Glomerular visceral epithelial cell (primary cell): Measurements from ENCODE around the gene PCDH9.

Source experiments
- DNase-seq: peaks from one replicate; pipeline ENCODE4 v3.0.0-alpha.2; 2016; ENCODE audit errors: extremely low spot score

PCDH9 gene

GRCh38 chr13:66567899-66568612 is 662.1 kb downstream of the PCDH9 start:
- no peak for DNase-seq

- no peak for DNase-seq
Observed at GRCh38 chr13:66565279-66565678, 664.9 kb downstream of the PCDH9 start.

GRCh38 chr13:66563076-66563475 is 667.1 kb downstream of the PCDH9 start:
- no peak for DNase-seq

DNA sequence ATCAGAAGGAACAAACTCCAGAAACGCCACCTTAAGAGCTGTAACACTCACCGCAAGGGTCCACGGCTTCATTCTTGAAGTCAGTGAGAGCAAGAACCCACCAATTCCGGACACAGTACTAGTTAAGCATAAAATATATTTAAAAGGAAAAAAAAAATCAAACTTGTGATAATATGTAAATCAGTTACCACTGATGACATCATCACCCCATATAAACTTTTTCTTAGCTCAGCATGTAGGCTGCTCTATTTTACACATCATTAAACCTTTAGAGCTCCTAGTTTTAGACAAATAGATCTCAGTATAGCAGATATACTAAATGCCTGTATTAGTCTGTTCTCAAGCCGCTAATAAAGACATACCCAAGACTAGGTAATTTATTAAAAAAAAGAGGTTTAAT is 668.1 kb downstream of the PCDH9 start:
- no peak for DNase-seq

GRCh38 chr13:66560991-66561390 is 669.1 kb downstream of the PCDH9 start:
- DNase-seq: no peak

GRCh38 chr13:66560189-66560588 is 669.9 kb downstream of the PCDH9 start:
- DNase-seq: no peak

DNA sequence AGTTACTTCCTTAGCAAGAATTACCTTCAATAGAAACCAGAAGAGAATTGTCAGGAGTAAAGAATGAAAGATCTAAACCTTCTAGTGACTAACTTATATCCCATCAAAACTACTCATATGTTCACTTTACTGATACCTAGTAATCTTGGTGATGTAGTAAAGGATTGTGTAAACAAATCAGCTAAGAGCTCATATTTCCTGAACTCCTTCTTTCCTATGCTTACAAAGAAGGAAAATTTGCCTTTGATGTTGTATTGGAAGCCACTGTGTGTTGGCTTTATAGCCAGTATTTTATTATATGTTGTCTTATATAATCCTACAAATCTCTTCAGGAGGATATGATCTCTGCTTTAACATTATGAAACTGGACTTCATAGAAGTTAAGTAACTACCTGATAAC is 671.0 kb downstream of the PCDH9 start:
- no peak for DNase-seq

DNA sequence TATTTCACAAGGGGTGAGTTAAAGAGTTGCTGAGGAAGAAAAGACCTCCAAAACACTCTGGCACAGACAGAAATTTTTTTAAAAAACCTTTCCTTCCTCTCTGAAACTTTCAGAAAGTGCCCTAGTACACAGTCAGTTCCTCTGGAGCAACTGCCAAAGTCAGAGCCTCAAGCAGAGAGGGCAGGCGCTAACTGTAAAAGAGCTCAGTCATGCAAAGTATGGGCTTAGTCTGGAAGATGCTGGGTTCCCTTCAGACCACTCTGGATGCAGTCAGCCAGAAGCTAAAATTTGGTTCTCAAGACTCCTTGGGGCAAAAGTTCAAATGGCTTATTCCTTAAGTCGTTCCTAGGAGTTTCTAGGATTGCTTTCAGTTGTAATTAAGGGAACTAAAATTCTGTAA is 671.6 kb downstream of the PCDH9 start:
- DNase-seq: no peak

DNA sequence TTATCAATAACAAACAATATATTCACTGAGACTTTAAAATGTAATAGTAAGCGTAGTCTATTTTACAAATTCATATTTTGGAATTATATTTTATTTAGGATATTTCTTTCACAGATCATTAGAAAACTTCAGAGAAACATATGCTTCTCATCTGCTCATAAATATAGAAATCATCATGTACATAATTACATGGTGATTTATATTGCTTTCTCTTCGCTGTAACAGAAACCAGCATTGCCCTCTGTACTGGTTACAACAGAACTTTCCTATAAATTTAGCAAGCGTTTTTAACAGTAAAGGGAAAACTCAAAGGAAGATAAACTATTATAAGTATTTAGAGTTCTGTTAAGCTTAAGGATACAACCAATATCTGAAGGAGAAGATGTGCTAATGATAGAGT is 672.8 kb downstream of the PCDH9 start:
- DNase-seq: no peak

DNA sequence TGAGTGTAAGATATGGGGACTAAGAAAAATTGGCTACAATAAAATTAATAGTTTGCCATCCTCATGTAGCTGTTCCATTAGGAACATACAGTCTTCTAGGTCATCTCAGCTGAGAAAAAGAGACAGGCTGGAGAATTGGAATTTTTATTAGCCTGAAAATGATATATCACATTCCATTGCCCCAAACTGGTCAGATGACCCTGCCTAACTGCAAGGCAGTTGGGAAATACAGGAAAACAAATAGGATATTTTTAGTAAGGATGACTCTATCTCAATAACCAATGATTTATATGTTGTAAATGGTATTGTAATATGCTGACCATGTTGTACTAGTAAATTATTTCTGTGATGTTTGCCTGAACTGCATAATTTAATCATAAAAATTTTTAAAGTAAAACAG is 673.8 kb downstream of the PCDH9 start:
- DNase-seq: no peak

- DNase-seq: no peak
Observed at GRCh38 chr13:66553391-66553790, 676.7 kb downstream of the PCDH9 start.

- no peak for DNase-seq
Observed at GRCh38 chr13:66551128-66551527, 679.0 kb downstream of the PCDH9 start.

DNA sequence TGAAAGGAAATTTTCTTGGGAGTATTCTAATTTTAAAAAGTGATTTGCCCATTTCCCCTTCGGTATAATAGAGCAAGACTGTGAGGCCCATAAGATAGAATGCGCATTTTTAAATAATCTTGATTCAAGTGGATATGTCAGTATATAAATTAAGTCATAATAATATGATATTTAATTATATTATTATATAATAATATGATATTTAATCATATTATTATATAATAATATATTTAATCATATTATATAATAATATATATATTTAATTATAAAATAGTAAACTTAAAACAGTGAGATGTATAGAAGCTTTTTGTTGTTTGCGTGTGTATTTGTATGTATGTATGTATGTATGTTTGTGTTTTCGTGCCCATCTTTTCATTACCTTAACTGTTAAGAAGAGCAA is 682.5 kb downstream of the PCDH9 start:
- no peak for DNase-seq

DNA sequence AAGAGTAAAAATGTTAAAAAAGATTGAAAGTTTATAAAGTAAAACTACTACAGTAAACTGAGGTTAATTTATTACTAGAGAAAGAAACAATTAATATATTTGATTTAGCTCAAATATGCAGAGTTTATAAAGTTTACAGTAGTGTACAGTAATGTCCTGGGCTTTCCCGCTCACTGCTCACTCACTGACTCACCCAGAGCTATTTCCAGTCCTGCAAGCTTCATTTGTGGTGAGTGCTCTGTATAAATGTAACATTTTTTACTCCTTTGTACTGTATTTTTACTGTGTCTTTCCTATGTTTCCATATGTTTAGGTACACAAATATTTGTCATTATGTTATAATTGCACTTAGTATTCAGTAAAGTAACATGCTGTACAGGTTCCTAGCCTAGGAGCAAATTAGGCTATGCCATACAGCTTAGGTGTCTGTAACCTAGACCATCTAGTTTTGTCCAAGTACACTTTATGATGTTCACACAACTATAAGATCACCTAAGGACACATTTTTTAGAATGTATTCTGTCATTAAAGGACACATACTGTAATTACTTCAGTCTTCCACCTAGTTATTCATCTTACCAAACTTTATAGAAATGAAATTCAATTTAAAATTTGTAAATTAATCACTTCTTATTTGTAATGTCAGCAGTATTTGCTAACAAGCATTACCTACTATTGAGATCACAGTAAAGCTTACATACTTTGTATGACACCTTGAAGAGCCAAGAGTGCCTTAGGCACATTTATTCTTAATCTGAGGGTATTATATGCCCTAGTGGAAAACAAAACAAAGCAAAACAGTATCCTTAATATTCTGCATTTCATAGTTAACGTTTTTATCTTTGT is 683.4 kb downstream of the PCDH9 start:
- DNase-seq: peak; percentile 20

GRCh38 chr13:66543780-66544179 is 686.4 kb downstream of the PCDH9 start:
- no peak for DNase-seq

DNA sequence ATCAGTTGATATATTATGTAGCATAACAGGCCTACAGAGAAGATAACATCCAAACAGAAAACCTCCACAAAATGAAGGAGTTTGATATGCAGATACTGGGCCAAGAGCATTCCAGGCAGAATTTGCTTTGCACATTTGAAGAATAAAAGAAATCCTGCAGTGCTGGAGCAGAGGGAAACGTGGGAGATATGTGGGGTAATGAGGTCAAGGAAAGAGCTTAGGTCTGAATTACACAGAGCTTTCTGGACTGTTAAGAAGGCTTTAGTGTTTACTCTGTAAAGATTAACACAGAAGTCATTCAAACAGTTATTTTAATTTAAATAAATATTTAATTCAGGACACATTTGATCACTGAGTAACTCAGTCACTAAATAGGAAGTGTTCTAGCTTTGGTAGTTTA is 692.7 kb downstream of the PCDH9 start:
- DNase-seq: no peak

DNA sequence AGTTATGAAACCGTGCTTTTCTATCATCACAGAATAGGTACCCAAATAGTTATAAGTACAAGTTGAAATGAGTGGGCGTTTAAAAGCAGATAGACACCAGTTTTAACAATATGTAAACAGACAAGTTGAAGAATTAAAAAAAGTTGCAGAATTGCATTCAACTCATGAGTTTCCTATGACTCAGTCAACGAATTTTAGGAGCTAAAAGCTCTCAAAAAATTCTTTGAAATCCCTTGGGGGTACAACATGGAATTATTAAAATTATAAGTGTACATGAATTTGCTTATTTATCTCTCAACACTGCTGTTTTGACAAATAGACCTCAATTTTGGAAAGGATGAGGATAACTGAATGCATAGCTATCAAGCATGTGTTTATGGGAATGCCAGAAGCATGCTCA is 693.4 kb downstream of the PCDH9 start:
- no peak for DNase-seq

GRCh38 chr13:66534561-66534960 is 695.6 kb downstream of the PCDH9 start:
- no peak for DNase-seq

GRCh38 chr13:66532845-66533244 is 697.3 kb downstream of the PCDH9 start:
- DNase-seq: no peak

GRCh38 chr13:66532146-66532545 is 698.0 kb downstream of the PCDH9 start:
- peak; percentile 4 for DNase-seq

DNA sequence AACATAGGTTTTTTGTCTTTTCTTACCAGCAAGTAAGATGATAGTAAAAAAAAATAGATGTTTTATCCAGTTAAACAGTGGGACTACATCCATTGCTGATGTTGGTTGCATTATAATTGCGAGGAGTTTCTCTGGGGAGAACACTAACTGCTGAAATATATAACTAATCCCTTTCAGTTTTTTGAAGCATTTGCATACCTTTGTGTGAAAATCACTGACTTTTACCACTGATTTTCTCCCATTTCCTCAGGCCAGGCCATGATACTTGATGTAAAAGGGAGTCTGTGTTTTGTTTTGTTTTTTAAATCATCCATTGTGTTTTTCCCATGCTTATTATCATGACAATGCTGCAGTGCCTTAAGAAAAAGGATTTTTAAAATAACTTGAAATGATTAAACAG is 699.5 kb downstream of the PCDH9 start:
- DNase-seq: no peak

DNA sequence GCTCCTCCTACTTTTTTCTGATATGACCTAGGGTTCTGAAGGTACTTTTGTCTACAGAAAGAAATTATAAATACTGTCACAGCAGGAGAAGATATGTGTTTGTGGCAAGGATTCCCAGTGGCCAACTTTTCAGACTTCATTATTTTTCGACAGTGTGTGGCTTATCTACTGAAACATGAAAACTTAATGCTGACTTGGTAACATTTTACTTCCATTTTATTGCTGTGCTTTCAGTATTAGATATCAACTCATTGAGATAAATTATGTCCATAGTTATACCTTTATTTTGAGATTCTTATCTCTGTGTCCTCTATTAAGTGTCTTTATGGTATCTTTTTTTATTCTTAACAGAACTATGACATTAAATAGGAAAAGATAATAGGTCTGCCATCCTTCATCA is 700.0 kb downstream of the PCDH9 start:
- no peak for DNase-seq

GRCh38 chr13:66528944-66529576 is 701.1 kb downstream of the PCDH9 start:
- no peak for DNase-seq
